Body of pancreas (tissue), 4 donors: ENCODE results near the gene BCKDK.

ENCODE experiments used
- CTCF ChIP-seq, 7 experiments: fragments of 450-650 bp in 4 of 7; fragments of 200-600 bp in 3 of 7; sonication (generic) in 3 of 7; IDR thresholded peaks; one replicate each; pipeline ENCODE4 v1.5.1; 2016 to 2019; ENCODE audit warnings: antibody characterized with exemption in 7 of 7
- POLR2A ChIP-seq, 3 donors: fragments of 450-650 bp; IDR thresholded peaks; one replicate each; pipeline ENCODE4 v1.6.1; 2016; ENCODE audit warnings: antibody characterized with exemption in 3 of 3, mild to moderate bottlenecking in 2 of 3

- TF ChIP-seq CTCF (IDR thresholded peaks at IDR 0.05) (no peak), POLR2A (IDR thresholded peaks at IDR 0.05) (no peak)
These were observed 6.3 kb downstream of the BCKDK start for GRCh38 chr16:31114468-31114867.
